PFSK-1 (cell line): Measurements from ENCODE around the gene CCDC85C.

ENCODE experiments used
- FOXP2 ChIP-seq: optimal IDR thresholded peaks from 2 replicates; pipeline ENCODE3; 2011; ENCODE audit warnings: borderline replicate concordance, control low read depth, inconsistent platforms; ENCODE audit not compliant: insufficient read depth; ENCODE audit errors: extremely low read length, extremely low read depth
- POLR2AphosphoS5 ChIP-seq: IDR thresholded peaks from 2 replicates; pipeline ENCODE4 v1.6.1; 2012; ENCODE audit warnings: low read depth, mild to moderate bottlenecking, control low read depth, low read length, moderate library complexity
- REST ChIP-seq, 2 experiments: IDR thresholded peaks; 2 replicates each; pipeline versions ENCODE4 v1.6.1 to v1.8.0; 2011 to 2012; ENCODE audit warnings: low read depth in 2 of 2, low read length in 2 of 2, control low read depth in 1 of 2, inconsistent platforms in 1 of 2, mild to moderate bottlenecking in 1 of 2, moderate library complexity in 1 of 2; ENCODE audit not compliant: insufficient read depth in 1 of 2
- SIN3A ChIP-seq: IDR thresholded peaks from 2 replicates; pipeline ENCODE4 v1.6.1; 2012; ENCODE audit warnings: mild to moderate bottlenecking, low read length, moderate library complexity, borderline replicate concordance; ENCODE audit not compliant: insufficient read depth
- TAF1 ChIP-seq: IDR thresholded peaks from 2 replicates; pipeline ENCODE4 v1.6.1; 2012; ENCODE audit warnings: low read length, control low read depth, borderline replicate concordance; ENCODE audit not compliant: insufficient read depth

The CCDC85C gene

GRCh38 chr14:99525699-99526080 is 78.3 kb downstream of the CCDC85C start:
- TF ChIP-seq TAF1 (no peak), POLR2AphosphoS5 (no peak), REST (IDR thresholded peaks at IDR 0.05; ENCODE audit: insufficient read depth in 1 of 2, low read depth in 2 of 2, low read length in 2 of 2) (no peak), SIN3A (no peak), FOXP2 (no peak)

- TF ChIP-seq REST (IDR thresholded peaks at IDR 0.05; ENCODE audit: insufficient read depth in 1 of 2, low read depth in 2 of 2, low read length in 2 of 2) (no peak), POLR2AphosphoS5 (no peak), SIN3A (no peak), TAF1 (no peak), FOXP2 (no peak)
Measured at GRCh38 chr14:99524804-99525698, 79.0 kb downstream of the CCDC85C start.

GRCh38 chr14:99524091-99524661 is 79.8 kb downstream of the CCDC85C start:
- no peak for TF ChIP-seq FOXP2
- no peak for TF ChIP-seq TAF1
- no peak for TF ChIP-seq REST (IDR thresholded peaks at IDR 0.05; ENCODE audit: insufficient read depth in 1 of 2, low read depth in 2 of 2, low read length in 2 of 2)
- no peak for TF ChIP-seq SIN3A
- no peak for TF ChIP-seq POLR2AphosphoS5

GRCh38 chr14:99523704-99524055 is 80.3 kb downstream of the CCDC85C start:
- no peak for TF ChIP-seq REST (IDR thresholded peaks at IDR 0.05; ENCODE audit: insufficient read depth in 1 of 2, low read depth in 2 of 2, low read length in 2 of 2)
- no peak for TF ChIP-seq FOXP2
- TF ChIP-seq POLR2AphosphoS5, result no peak
- no peak for TF ChIP-seq TAF1
- TF ChIP-seq SIN3A, result no peak
